Measurements from ENCODE around the gene DNAAF9. TPM values are rescaled to one million over a fixed set of nuclear protein-coding genes. Genes with fewer than 3 reads are reported as not detected.

The DNAAF9 gene
- total and polyA plus RNA-seq, 2 of the 8 experiments (the other 6 are each of a cell fraction or from before 2014, with no cell fraction given), result 2.6 to 5.7 TPM

GRCh38 chr20:3383878-3384495 lies 23.5 kb downstream of the DNAAF9 start:
- Histone ChIP-seq H2BK20ac (ENCODE audit: low read length) (no peak overlapping the region), H3K14ac (ENCODE audit: insufficient read length) (no peak overlapping the region), H2BK120ac (replicated peaks; ENCODE audit: low read depth, low read length) (no peak overlapping the region), H3K9ac (replicated peaks in 1 of 4; ENCODE audit: extremely low read depth in 1 of 4, low read depth in 3 of 4, low read length in 3 of 4) (no peak overlapping the region), H4K91ac (replicated peaks; ENCODE audit: insufficient read length, low read length) (no peak overlapping the region), H4K8ac (ENCODE audit: extremely low read depth, insufficient read depth, low read length) (no peak overlapping the region), H3K56ac (replicated peaks; ENCODE audit: insufficient read length, low read depth, low read length) (no peak overlapping the region), H2AK5ac (ENCODE audit: low read depth, low read length) (no peak overlapping the region), H3K4me2 (ENCODE audit: insufficient read depth in 1 of 2, low read depth in 2 of 2, low read length in 2 of 2) (no peak overlapping the region), H3K79me1 (ENCODE audit: low read depth, low read length) (no peaks in the 10 kb centered on the region), H2AFZ (ENCODE audit: low read length) (no peak overlapping the region), H3K4me1 (replicated peaks in 1 of 4; ENCODE audit: control insufficient read depth in 3 of 4, insufficient read depth in 4 of 4, low read length in 3 of 4) (no peaks in the 10 kb centered on the region), H3K27me3 (replicated peaks in 1 of 4; ENCODE audit: control insufficient read depth in 3 of 4, extremely low read depth in 1 of 4, insufficient read depth in 3 of 4, low read length in 3 of 4) (0 out of 7 replicates have a peak, but pooled peaks cover 0 to 2% (median 0%) of the 10 kb centered on the region in 4 experiments), H3K36me3 (ENCODE audit: control insufficient read depth in 2 of 4, insufficient read depth in 4 of 4, low read length in 3 of 4) (no peaks in the 10 kb centered on the region), H3K27ac (ENCODE audit: low read depth, low read length) (no peak overlapping the region), H3K79me2 (ENCODE audit: control insufficient read depth in 1 of 2, insufficient read depth in 2 of 2, low read length in 2 of 2) (0 out of 4 replicates have a peak, but pooled peaks cover 0 to 4% of the 10 kb centered on the region in 2 experiments), H3K23ac (ENCODE audit: insufficient read length) (no peak overlapping the region), H2BK12ac (ENCODE audit: low read depth, low read length) (no peak overlapping the region), H3K4me3 (ENCODE audit: extremely low read depth in 1 of 4, insufficient read depth in 2 of 4, low read depth in 3 of 4, low read length in 4 of 4) (no peak overlapping the region), H4K20me1 (replicated peaks in 1 of 2; ENCODE audit: control insufficient read depth in 1 of 2, insufficient read depth in 2 of 2, low read length in 2 of 2) (no peaks in the 10 kb centered on the region), H3K9me3 (ENCODE audit: insufficient read depth in 2 of 2, low read depth in 1 of 2, low read length in 1 of 2) (no peaks in the 10 kb centered on the region), H3K23me2 (ENCODE audit: low read depth, low read length) (no peaks in the 10 kb centered on the region), H2BK5ac (ENCODE audit: low read depth, low read length) (no peak overlapping the region), H3K18ac (ENCODE audit: extremely low read depth, low read length) (no peak overlapping the region), H4K5ac (ENCODE audit: insufficient read length, low read depth, low read length) (no peak overlapping the region), H3K4ac (replicated peaks; ENCODE audit: insufficient read length, low read depth, low read length) (no peak overlapping the region), H2BK15ac (ENCODE audit: low read length) (no peak overlapping the region)
- no peak for TF ChIP-seq GABPA (IDR thresholded peaks at IDR 0.05; ENCODE audit: borderline replicate concordance, insufficient read depth, low read length)
- no peak for TF ChIP-seq SP4 (IDR thresholded peaks at IDR 0.05; ENCODE audit: low read length)
- TF ChIP-seq, protein P1, sequence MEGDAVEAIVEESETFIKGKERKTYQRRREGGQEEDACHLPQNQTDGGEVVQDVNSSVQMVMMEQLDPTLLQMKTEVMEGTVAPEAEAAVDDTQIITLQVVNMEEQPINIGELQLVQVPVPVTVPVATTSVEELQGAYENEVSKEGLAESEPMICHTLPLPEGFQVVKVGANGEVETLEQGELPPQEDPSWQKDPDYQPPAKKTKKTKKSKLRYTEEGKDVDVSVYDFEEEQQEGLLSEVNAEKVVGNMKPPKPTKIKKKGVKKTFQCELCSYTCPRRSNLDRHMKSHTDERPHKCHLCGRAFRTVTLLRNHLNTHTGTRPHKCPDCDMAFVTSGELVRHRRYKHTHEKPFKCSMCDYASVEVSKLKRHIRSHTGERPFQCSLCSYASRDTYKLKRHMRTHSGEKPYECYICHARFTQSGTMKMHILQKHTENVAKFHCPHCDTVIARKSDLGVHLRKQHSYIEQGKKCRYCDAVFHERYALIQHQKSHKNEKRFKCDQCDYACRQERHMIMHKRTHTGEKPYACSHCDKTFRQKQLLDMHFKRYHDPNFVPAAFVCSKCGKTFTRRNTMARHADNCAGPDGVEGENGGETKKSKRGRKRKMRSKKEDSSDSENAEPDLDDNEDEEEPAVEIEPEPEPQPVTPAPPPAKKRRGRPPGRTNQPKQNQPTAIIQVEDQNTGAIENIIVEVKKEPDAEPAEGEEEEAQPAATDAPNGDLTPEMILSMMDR (IDR thresholded peaks at IDR 0.05; ENCODE audit: control extremely low read depth in 1 of 3, insufficient read depth in 1 of 3, low read depth in 1 of 3, low read length in 3 of 3), result no peak
- TF ChIP-seq NRF1 (IDR thresholded peaks at IDR 0.05; ENCODE audit: low read depth, low read length), result no peak
- TF ChIP-seq KDM4A (IDR thresholded peaks at IDR 0.05; ENCODE audit: low read depth, low read length, severe bottlenecking), result no peak
- DNase-seq (ENCODE audit: low read depth in 1 of 2, low spot score in 2 of 2) (no peak), FAIRE-seq (no peak)
- ChIA-PET POLR2A (ENCODE audit: partially characterized antibody) (no interaction called here), CTCF (ENCODE audit: partially characterized antibody) (interaction anchor here (0.6 to 0.7 kb wide), 2 partner anchors 104 to 125 kb away, joined by 3 read pairs; no protein-coding TSS in a partner anchor)
- WGBS, 2 experiments (ENCODE audit: extremely low coverage in 1 of 2, insufficient coverage in 1 of 2, insufficient read length in 1 of 2, insufficient replicate concordance in 2 of 2, low coverage in 1 of 2, low lambda C conversion rate in 2 of 2, missing lambda C conversion rate in 1 of 2), result 85% methylated on average over 7 of the region's 7 CpGs; no CpG with 5 or more reads in 1 of the 2 experiments
